DND-41 (cell line): ENCODE results near the gene HECW1.

Experiments
- ATAC-seq: fragments of 200-7000 bp; cut with Tn5 transposase; 3 replicates; pipeline ENCODE4 v1.9.1; 2021; ENCODE audit warnings: low read depth; ENCODE audit not compliant: insufficient read depth
- DNase-seq: peaks from one replicate; pipeline ENCODE4 v3.0.0-alpha.2; 2020
- H2AFZ ChIP-seq: 2 replicates; pipeline ENCODE4 v1.6.0; 2012; ENCODE audit warnings: low read depth, low read length
- H3K27ac ChIP-seq: 2 replicates; pipeline ENCODE4 v1.5.1; 2012; ENCODE audit warnings: low read length, inconsistent platforms
- H3K27me3 ChIP-seq: fragments of 200-600 bp; sonication (generic); 2 replicates; pipeline ENCODE4 v1.6.0; 2012; ENCODE audit warnings: low read length, mild to moderate bottlenecking, inconsistent platforms; ENCODE audit not compliant: insufficient read depth, poor library complexity
- H3K36me3 ChIP-seq: 2 replicates; pipeline ENCODE4 v1.5.1; 2012; ENCODE audit warnings: low read length, inconsistent platforms; ENCODE audit not compliant: insufficient read depth
- H3K4me1 ChIP-seq: 2 replicates; pipeline ENCODE4 v1.5.1; 2012; ENCODE audit warnings: mild to moderate bottlenecking, low read length; ENCODE audit not compliant: insufficient read depth
- H3K4me2 ChIP-seq: 2 replicates; pipeline ENCODE4 v1.6.0; 2012; ENCODE audit warnings: mild to moderate bottlenecking, moderate library complexity, low read length, inconsistent platforms; ENCODE audit not compliant: insufficient read depth
- H3K4me3 ChIP-seq, 2 experiments: fragments of 200-600 bp in 1 of 2; shearing (Covaris generic) in 1 of 2; 2 replicates each; pipeline ENCODE4 v1.5.1; 2012 to 2016; ENCODE audit warnings: inconsistent platforms in 2 of 2, low read length in 2 of 2, mild to moderate bottlenecking in 2 of 2, low read depth in 1 of 2, moderate library complexity in 1 of 2
- H3K79me2 ChIP-seq: 2 replicates; pipeline ENCODE4 v1.6.0; 2012; ENCODE audit warnings: low read length, inconsistent platforms; ENCODE audit not compliant: insufficient read depth
- H3K9ac ChIP-seq: 2 replicates; pipeline ENCODE4 v1.6.0; 2012; ENCODE audit warnings: low read depth, mild to moderate bottlenecking, inconsistent platforms, low read length, moderate library complexity
- H3K9me3 ChIP-seq: 2 replicates; pipeline ENCODE4 v1.5.1; 2012; ENCODE audit warnings: low read length, moderate library complexity, mild to moderate bottlenecking, inconsistent platforms; ENCODE audit not compliant: insufficient read depth, severe bottlenecking
- H4K20me1 ChIP-seq: 2 replicates; pipeline ENCODE4 v1.6.0; 2012; ENCODE audit warnings: low read length; ENCODE audit not compliant: insufficient read depth
- EZH2 ChIP-seq: IDR thresholded peaks from 3 replicates; pipeline ENCODE4 v1.6.1; 2012; ENCODE audit warnings: borderline replicate concordance, low read depth, mild to moderate bottlenecking, moderate library complexity, low read length, inconsistent platforms; ENCODE audit not compliant: severe bottlenecking
- TF ChIP-seq, protein P1 (sequence below): IDR thresholded peaks from 2 replicates; pipeline ENCODE4 v1.5.1; 2012; ENCODE audit warnings: borderline replicate concordance, low read length, moderate library complexity, mild to moderate bottlenecking; ENCODE audit not compliant: poor library complexity, severe bottlenecking; ENCODE audit errors: extremely low read depth

HECW1 gene

DNA sequence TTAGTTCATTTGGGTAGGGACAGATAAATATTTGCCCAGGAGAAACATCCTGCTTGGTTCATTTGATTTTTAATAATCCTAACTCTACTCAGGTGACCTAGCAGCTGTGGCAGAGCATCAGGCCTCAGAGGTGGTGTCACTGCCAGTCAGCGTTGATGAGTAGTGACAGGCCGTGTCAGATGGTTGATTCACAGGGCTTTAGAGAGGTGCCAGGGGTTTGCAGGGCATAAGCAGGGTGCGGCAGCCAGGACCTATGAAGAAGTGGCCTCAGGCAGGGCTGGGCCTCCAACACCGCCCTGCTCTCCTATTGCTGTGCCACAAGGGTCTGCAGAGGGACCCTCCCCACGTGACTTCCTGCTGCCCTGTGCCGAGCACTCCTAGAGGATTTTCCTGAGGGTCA lies 128.1 kb downstream of the HECW1 start:
- no peak overlapping the region for H3K4me3 ChIP-seq
- TF ChIP-seq, protein P1, sequence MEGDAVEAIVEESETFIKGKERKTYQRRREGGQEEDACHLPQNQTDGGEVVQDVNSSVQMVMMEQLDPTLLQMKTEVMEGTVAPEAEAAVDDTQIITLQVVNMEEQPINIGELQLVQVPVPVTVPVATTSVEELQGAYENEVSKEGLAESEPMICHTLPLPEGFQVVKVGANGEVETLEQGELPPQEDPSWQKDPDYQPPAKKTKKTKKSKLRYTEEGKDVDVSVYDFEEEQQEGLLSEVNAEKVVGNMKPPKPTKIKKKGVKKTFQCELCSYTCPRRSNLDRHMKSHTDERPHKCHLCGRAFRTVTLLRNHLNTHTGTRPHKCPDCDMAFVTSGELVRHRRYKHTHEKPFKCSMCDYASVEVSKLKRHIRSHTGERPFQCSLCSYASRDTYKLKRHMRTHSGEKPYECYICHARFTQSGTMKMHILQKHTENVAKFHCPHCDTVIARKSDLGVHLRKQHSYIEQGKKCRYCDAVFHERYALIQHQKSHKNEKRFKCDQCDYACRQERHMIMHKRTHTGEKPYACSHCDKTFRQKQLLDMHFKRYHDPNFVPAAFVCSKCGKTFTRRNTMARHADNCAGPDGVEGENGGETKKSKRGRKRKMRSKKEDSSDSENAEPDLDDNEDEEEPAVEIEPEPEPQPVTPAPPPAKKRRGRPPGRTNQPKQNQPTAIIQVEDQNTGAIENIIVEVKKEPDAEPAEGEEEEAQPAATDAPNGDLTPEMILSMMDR, result no peak
- TF ChIP-seq EZH2, result no peak
- H4K20me1 ChIP-seq, result peaks cover 5% of the 10 kb centered on the region; the same call in 1 of the 2 replicates
- H3K4me1 ChIP-seq, result no peaks in the 10 kb centered on the region
- H3K27me3 ChIP-seq, result peaks cover 9% of the 10 kb centered on the region
- H3K9me3 ChIP-seq, result no peaks in the 10 kb centered on the region
- H3K27ac ChIP-seq, result no peak overlapping the region
- ATAC-seq, result no peak
- H3K36me3 ChIP-seq, result no peaks in the 10 kb centered on the region
- no peak for DNase-seq
- no peak overlapping the region for H2AFZ ChIP-seq
- H3K9ac ChIP-seq, result no peak overlapping the region
- no peaks in the 10 kb centered on the region for H3K79me2 ChIP-seq
- H3K4me2 ChIP-seq, result no peak overlapping the region

DNA sequence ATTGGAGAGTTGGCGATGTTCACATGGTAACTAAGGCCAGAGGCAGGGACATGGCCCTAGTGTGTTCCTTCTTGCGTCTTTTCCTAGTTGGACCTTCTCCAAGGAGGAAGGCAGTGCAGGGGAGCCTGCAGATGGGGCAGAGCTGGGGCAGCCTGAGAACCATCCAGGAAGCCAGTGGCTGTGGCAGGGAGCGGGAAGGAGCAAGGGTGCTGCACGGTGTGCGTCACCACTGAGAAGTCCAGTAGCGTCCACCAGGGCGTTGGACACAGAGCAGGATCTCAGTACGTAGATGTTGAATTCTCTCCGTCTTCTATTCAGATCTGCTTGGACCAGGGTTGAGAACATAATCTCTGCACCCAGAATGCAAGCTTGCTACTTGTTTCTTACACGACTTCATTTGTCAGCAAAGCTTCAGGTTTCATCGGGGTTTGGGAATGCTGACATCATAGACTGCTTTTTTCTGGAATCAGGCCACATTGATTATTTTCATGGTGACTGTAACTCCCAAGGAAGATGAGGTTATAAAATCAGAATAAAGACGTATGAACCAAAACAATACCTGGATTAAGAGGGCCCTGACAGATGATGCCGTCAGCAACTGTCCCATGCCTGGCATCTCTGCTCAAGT lies 130.3 kb downstream of the HECW1 start:
- no peak for DNase-seq
- H3K27me3 ChIP-seq, result peaks cover 7% of the 10 kb centered on the region

DNA sequence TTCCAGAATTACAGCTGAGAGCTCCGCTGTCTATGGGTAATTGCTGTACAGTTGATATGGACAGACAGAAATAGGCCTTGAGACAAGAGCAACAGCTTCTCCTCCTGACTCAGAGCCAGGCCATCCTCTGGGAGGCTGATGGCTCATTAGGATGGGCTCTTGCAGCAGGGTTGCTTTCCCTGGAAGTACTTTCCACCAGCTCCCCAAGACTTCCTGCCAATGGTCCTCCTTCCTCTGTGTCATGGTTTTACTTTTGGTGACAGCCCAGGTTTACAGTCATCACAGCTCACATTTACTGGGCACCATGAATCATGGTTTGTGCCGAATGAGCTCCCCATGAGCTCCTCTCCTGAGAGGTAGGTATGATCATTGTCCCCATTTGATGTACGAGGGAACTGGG lies 131.8 kb downstream of the HECW1 start:
- no peak overlapping the region for H3K27ac ChIP-seq
- H3K9ac ChIP-seq, result no peak overlapping the region
- no peak overlapping the region for H3K4me3 ChIP-seq
- H2AFZ ChIP-seq, result no peak overlapping the region
- H3K9me3 ChIP-seq, result no peaks in the 10 kb centered on the region
- H3K27me3 ChIP-seq, result peaks cover 7% of the 10 kb centered on the region
- no peaks in the 10 kb centered on the region for H3K36me3 ChIP-seq
- no peak for TF ChIP-seq EZH2
- TF ChIP-seq, protein P1, result no peak
- peaks cover 5% of the 10 kb centered on the region; the same call in 1 of the 2 replicates for H4K20me1 ChIP-seq
- no peak overlapping the region for H3K4me2 ChIP-seq
- H3K4me1 ChIP-seq, result no peaks in the 10 kb centered on the region
- DNase-seq, result no peak
- H3K79me2 ChIP-seq, result no peaks in the 10 kb centered on the region
- no peak for ATAC-seq

More for the DNA sequence above, 130.3 kb downstream of the HECW1 start:
- no peaks in the 10 kb centered on the region for H3K79me2 ChIP-seq
- no peaks in the 10 kb centered on the region for H3K4me1 ChIP-seq
- TF ChIP-seq EZH2, result no peak
- TF ChIP-seq, protein P1, result no peak
- no peaks in the 10 kb centered on the region for H3K9me3 ChIP-seq
- no peaks in the 10 kb centered on the region for H3K36me3 ChIP-seq
- no peak overlapping the region for H3K9ac ChIP-seq
- H4K20me1 ChIP-seq, result peaks cover 5% of the 10 kb centered on the region; the same call in 1 of the 2 replicates
- ATAC-seq, result no peak
- no peak overlapping the region for H3K4me2 ChIP-seq
- H3K4me3 ChIP-seq, result no peak overlapping the region
- no peak overlapping the region for H2AFZ ChIP-seq
- no peak overlapping the region for H3K27ac ChIP-seq
